Measurements from ENCODE around the gene TET1.
"Not testable (repeated sequence)": the region's sequence is repeated elsewhere in the genome, so short reads cannot be mapped to it uniquely, and the experiment has no call there.

TET1 gene

GRCh38 chr10:68560186-68560942, at the start of gene TET1:
TSS of gene TET1 (plus strand) at chr10:68560337. CDS start at chr10:68572339, 12,002 bp downstream.
- peak in 21 of 56 donors; percentile 3 to 29 (median 9) for DNase-seq

GRCh38 chr10:68516216-68516615, 43.9 kb upstream of the TET1 start:
- DNase-seq, result not testable (repeated sequence)

- DNase-seq, result no peak
These were observed 43.4 kb upstream of the TET1 start for GRCh38 chr10:68516766-68517165.

- DNase-seq, result no peak
These were observed 42.9 kb upstream of the TET1 start for GRCh38 chr10:68517188-68517587.

- DNase-seq, result not testable (repeated sequence)
These were observed 41.5 kb upstream of the TET1 start for GRCh38 chr10:68518609-68519008.

- not testable (repeated sequence) for DNase-seq
These were observed 34.6 kb upstream of the TET1 start for GRCh38 chr10:68525490-68526038.

- DNase-seq, result peak in 1 of 56 donors; percentile 38
These were observed 33.4 kb upstream of the TET1 start for GRCh38 chr10:68526634-68527307.

GRCh38 chr10:68536973-68537372, 23.2 kb upstream of the TET1 start:
- no peak for DNase-seq

- DNase-seq, result no peak
These were observed 22.3 kb upstream of the TET1 start for GRCh38 chr10:68537796-68538195.

GRCh38 chr10:68543004-68543918, 16.9 kb upstream of the TET1 start:
- no peak for DNase-seq

- DNase-seq, result peak in 19 of 56 donors; percentile 1 to 70 (median 18)
These were observed 9.3 kb upstream of the TET1 start for GRCh38 chr10:68550747-68551411.

- DNase-seq, result no peak
These were observed 7.0 kb upstream of the TET1 start for GRCh38 chr10:68553138-68553537.

GRCh38 chr10:68553599-68553998, 6.5 kb upstream of the TET1 start:
- no peak for DNase-seq

GRCh38 chr10:68558478-68558877, 1.7 kb upstream of the TET1 start:
- no peak for DNase-seq

- no peak for DNase-seq
These were observed 886 bp upstream of the TET1 start for GRCh38 chr10:68559251-68559650.

- no peak for DNase-seq
These were observed 324 bp upstream of the TET1 start for GRCh38 chr10:68559841-68560185.

GRCh38 chr10:68560943-68561864, 1.1 kb downstream of the TET1 start:
- DNase-seq, result peak in 5 of 56 donors; percentile 2 to 22 (median 4)

- peak in 7 of 56 donors; percentile 2 to 26 (median 9) for DNase-seq
These were observed 1.9 kb downstream of the TET1 start for GRCh38 chr10:68561865-68562649.
